B cell (primary cell): ENCODE results near the gene ENOX1. TPM values are rescaled to one million over a fixed set of nuclear protein-coding genes. Genes with fewer than 3 reads are reported as not detected.

Experiments used
- ATAC-seq: fragments of 200-7000 bp; cut with Tn5 transposase; one replicate; pipeline ENCODE4 v1.10.0; 2021; ENCODE audit warnings: low read depth, mild to moderate bottlenecking, moderate number of reproducible peaks, moderate library complexity
- CTCF ChIA-PET: fragments of 350-600 bp; sonication (Branson Sonifier 250); formaldehyde crosslinking; loops from one replicate; lab custom pipeline; 2021; ENCODE audit warnings: antibody characterized with exemption, inconsistent platforms; lab: Charles Lee
- POLR2A ChIA-PET: fragments of 350-600 bp; sonication (Branson Sonifier 250); formaldehyde crosslinking; loops from one replicate; lab custom pipeline; 2021; ENCODE audit warnings: antibody characterized with exemption; lab: Charles Lee
- DNase-seq: peaks from one replicate; pipeline ENCODE4 v3.0.0; 2013
- H2AFZ ChIP-seq: 2 replicates; pipeline ENCODE4 v1.6.1; 2012; ENCODE audit warnings: mild to moderate bottlenecking, low read depth, low read length; ENCODE audit not compliant: insufficient read depth, poor library complexity, severe bottlenecking
- H3K27ac ChIP-seq, 2 donors: 1 replicate in 1 of 2; 2 replicates in 1 of 2; pipeline ENCODE4 v1.5.1; 2012 to 2013; ENCODE audit warnings: low read length in 2 of 2, mild to moderate bottlenecking in 2 of 2, moderate library complexity in 1 of 2
- H3K27me3 ChIP-seq, 4 experiments: fragments of 200-600 bp in 1 of 4; sonication (generic) in 1 of 4; replicated peaks in 1 of 4; 1 replicate in 2 of 4; 2 replicates in 2 of 4; pipeline versions ENCODE4 v1.6.1 to v1.7.0; 2013 to 2016; ENCODE audit warnings: low read length in 3 of 4, mild to moderate bottlenecking in 2 of 4, mixed read lengths in 1 of 4, moderate library complexity in 1 of 4; ENCODE audit not compliant: insufficient read depth in 4 of 4, control insufficient read depth in 3 of 4; ENCODE audit errors: control extremely low read depth in 1 of 4
- H3K36me3 ChIP-seq, 2 experiments: replicated peaks in 1 of 2; 1 replicate in 1 of 2; 2 replicates in 1 of 2; pipeline versions ENCODE4 v1.6.1 to v1.7.1; 2013; ENCODE audit warnings: low read length in 1 of 2; ENCODE audit not compliant: insufficient read depth in 2 of 2, control insufficient read depth in 1 of 2; ENCODE audit errors: control extremely low read depth in 1 of 2, extremely low read depth in 1 of 2
- H3K4me1 ChIP-seq, 2 donors: fragments of 200-600 bp in 1 of 2; sonication (generic) in 1 of 2; 1 replicate in 1 of 2; 2 replicates in 1 of 2; pipeline versions ENCODE4 v1.5.1 to v1.6.1; 2013 to 2017; ENCODE audit warnings: low read length in 2 of 2; ENCODE audit not compliant: control insufficient read depth in 2 of 2, insufficient read depth in 2 of 2
- H3K4me2 ChIP-seq: replicated peaks from 2 replicates; pipeline ENCODE3; 2012; ENCODE audit warnings: mild to moderate bottlenecking, low read depth, low read length; ENCODE audit not compliant: poor library complexity, severe bottlenecking
- H3K4me3 ChIP-seq, 5 experiments: fragments of 200-600 bp in 1 of 5; sonication (generic) in 1 of 5; 1 replicate in 3 of 5; 2 replicates in 2 of 5; pipeline versions ENCODE4 v1.5.1 to v1.7.0; 2011 to 2016; ENCODE audit warnings: low read length in 4 of 5, mild to moderate bottlenecking in 4 of 5, low read depth in 2 of 5, control low read depth in 1 of 5, moderate library complexity in 1 of 5; ENCODE audit not compliant: insufficient read depth in 1 of 5; ENCODE audit errors: control extremely low read depth in 1 of 5, extremely low read depth in 1 of 5
- H3K79me2 ChIP-seq: fragments of 200-600 bp; sonication (generic); one replicate; pipeline ENCODE4 v1.6.0; 2016; ENCODE audit warnings: low read length; ENCODE audit not compliant: control insufficient read depth, insufficient read depth
- H3K9ac ChIP-seq: fragments of 200-600 bp; sonication (generic); 2 replicates; pipeline ENCODE4 v1.6.1; 2017; ENCODE audit warnings: mild to moderate bottlenecking, low read length, moderate library complexity
- H3K9me3 ChIP-seq, 3 donors: one replicate each; pipeline versions ENCODE4 v1.6.1 to v1.7.1; 2013; ENCODE audit warnings: low read length in 2 of 3; ENCODE audit not compliant: control insufficient read depth in 2 of 3, insufficient read depth in 1 of 3; ENCODE audit errors: control extremely low read depth in 1 of 3
- H4K20me1 ChIP-seq: 2 replicates; pipeline ENCODE4 v1.6.0; 2012; ENCODE audit warnings: mild to moderate bottlenecking, low read length; ENCODE audit not compliant: insufficient read depth, control insufficient read depth, poor library complexity, severe bottlenecking
- H3K27ac Mint-ChIP-seq: one replicate; pipeline ENCODE4 v1.8.0; 2021; ENCODE audit warnings: mixed read lengths
- H3K27me3 Mint-ChIP-seq: one replicate; pipeline ENCODE4 v1.8.0; 2021; ENCODE audit warnings: mixed read lengths
- H3K4me1 Mint-ChIP-seq: one replicate; pipeline ENCODE4 v1.8.0; 2021; ENCODE audit warnings: mixed read lengths
- H3K4me3 Mint-ChIP-seq: one replicate; pipeline ENCODE4 v1.8.0; 2021; ENCODE audit warnings: mixed read lengths
- H3K9me3 Mint-ChIP-seq: one replicate; pipeline ENCODE4 v1.8.0; 2022; ENCODE audit warnings: mixed read lengths; ENCODE audit not compliant: insufficient read depth
- EZH2 ChIP-seq: IDR thresholded peaks from 2 replicates; pipeline ENCODE4 v1.6.1; 2012; ENCODE audit warnings: borderline replicate concordance, low read depth, mild to moderate bottlenecking, moderate library complexity, low read length; ENCODE audit not compliant: insufficient read depth, poor library complexity, severe bottlenecking
- WGBS: methylation state at CpG from one replicate; pipeline ENCODE4 v1.1.5; 2013; ENCODE audit warnings: missing lambda C conversion rate; ENCODE audit not compliant: insufficient coverage; 5-methylcytosine and 5-hydroxymethylcytosine counted together
- intact Hi-C: fragments of 100-400 bp; cut with micrococcal nuclease; formaldehyde crosslinking; loops from one replicate; pipeline ENCODE4 v1.10.0; 2022
- polyA plus RNA-seq: library from polyadenylated mRNA; depleted of rRNA; stranded (reverse); fragments of >200 nt; gene quantifications from 2 replicates; pipeline ENCODE4 v1.2.3, GENCODE V29; 2012
- total RNA-seq, 2 donors: library from RNA; stranded (reverse); fragments of 120-200 nt in 1 of 2; gene quantifications; 1 replicate in 1 of 2; 2 replicates in 1 of 2; pipeline versions ENCODE4 v1.2.3 to v1.2.4, GENCODE V29; 2013 to 2022
- TF ChIP-seq, protein P1 (sequence below): fragments of 200-600 bp; IDR thresholded peaks from one replicate; pipeline ENCODE4 v1.8.0; 2022; ENCODE audit warnings: antibody characterized with exemption, mild to moderate bottlenecking

Gene ENOX1
- total and polyA plus RNA-seq, 2 donors (not counting 1 experiment from before 2014, with no cell fraction given): not detected

DNA sequence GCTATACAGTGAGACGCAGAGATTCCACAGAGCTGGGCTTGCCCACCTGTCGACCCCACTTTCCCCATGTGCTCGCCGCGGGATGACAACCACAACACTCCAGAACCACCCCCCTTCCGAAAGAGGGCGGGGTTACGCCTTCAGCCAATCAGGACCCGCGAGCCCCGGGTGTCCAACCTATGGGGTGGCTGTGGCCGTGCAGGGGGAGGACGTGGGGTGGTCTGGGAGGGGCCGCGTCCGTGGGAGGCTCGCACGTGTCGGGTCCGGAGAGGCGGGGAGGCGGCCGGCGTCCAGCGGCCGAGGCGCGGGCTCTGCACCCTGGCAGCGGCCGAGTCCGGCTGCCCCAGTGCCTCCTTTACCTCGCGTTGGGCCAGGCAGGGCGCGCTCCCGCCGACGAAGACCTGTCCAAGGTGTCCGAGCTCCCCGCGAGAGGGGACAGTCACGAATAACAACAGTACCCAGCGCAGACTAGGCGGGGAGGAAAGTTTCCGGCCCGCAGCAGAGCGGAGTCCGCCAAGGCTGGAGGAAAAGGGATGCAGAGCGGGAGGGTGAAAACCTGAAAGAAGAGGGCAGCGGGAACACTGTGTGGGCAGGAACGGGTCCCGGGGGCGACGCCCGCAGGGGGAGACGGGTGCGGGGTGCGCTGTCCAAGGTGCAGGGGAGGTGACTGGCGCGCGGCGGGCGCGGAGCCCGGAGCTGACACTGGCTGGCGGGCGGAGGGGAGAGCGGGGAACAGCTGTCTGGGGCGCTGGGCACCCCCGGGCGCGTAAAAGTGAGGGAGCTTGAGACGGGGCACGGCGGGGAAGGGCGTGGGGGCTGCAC, 911 bp downstream of the ENOX1 start:
- Histone ChIP-seq H3K36me3 (no peaks in the 10 kb centered on the region), H3K79me2 (no peaks in the 10 kb centered on the region), H4K20me1 (no peaks in the 10 kb centered on the region), H3K9me3 (peaks cover 0 to 2% (median 0%) of the 10 kb centered on the region in 3 donors), H3K4me1 (peaks cover 13 to 27% of the 10 kb centered on the region in 2 donors), H3K4me2 (peak overlapping the region; percentile 90), H3K27ac (no peak overlapping the region), H2AFZ (peak overlapping the region; percentile 55), H3K9ac (peak overlapping the region; percentile 60), H3K27me3 (peaks cover 0 to 35% (median 22%) of the 10 kb centered on the region in 4 experiments), H3K4me3 (peak overlapping the region in 3 of 5 experiments; percentile 43 to 50 (median 46))
- intact Hi-C loops: no loop called here
- 2% methylated on average over 71 of the region's 76 CpGs for WGBS
- Mint-ChIP-seq H3K4me3 (peak overlapping the region; percentile 82), H3K27me3 (peaks cover 35% of the 10 kb centered on the region), H3K27ac (no peak overlapping the region), H3K4me1 (peaks cover 16% of the 10 kb centered on the region), H3K9me3 (no peaks in the 10 kb centered on the region)
- CTCF ChIA-PET: no interaction called here
- DNase-seq (peak; percentile 14), ATAC-seq (peak; percentile 33)
- POLR2A ChIA-PET: no interaction called here
- TF ChIP-seq, protein P1, sequence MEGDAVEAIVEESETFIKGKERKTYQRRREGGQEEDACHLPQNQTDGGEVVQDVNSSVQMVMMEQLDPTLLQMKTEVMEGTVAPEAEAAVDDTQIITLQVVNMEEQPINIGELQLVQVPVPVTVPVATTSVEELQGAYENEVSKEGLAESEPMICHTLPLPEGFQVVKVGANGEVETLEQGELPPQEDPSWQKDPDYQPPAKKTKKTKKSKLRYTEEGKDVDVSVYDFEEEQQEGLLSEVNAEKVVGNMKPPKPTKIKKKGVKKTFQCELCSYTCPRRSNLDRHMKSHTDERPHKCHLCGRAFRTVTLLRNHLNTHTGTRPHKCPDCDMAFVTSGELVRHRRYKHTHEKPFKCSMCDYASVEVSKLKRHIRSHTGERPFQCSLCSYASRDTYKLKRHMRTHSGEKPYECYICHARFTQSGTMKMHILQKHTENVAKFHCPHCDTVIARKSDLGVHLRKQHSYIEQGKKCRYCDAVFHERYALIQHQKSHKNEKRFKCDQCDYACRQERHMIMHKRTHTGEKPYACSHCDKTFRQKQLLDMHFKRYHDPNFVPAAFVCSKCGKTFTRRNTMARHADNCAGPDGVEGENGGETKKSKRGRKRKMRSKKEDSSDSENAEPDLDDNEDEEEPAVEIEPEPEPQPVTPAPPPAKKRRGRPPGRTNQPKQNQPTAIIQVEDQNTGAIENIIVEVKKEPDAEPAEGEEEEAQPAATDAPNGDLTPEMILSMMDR: no peak
- TF ChIP-seq EZH2: no peak

- Mint-ChIP-seq H3K9me3 (no peaks in the 10 kb centered on the region), H3K27ac (no peak overlapping the region), H3K4me1 (peaks cover 16% of the 10 kb centered on the region), H3K4me3 (peak overlapping the region; percentile 77), H3K27me3 (peaks cover 36% of the 10 kb centered on the region)
- intact Hi-C loops: no loop called here
- 85% methylated on average over 9 of the region's 10 CpGs for WGBS
- no peak overlapping the region for H3K27ac ChIP-seq
- no peak for TF ChIP-seq EZH2
- TF ChIP-seq, protein P1: no peak
- ChIA-PET POLR2A (no interaction called here), CTCF (no interaction called here)
- H3K4me3 ChIP-seq: peak overlapping the region in 1 of 5 experiments; percentile 50
- no peak for DNase-seq
- H3K4me2 ChIP-seq: peak overlapping the region; percentile 90
- H4K20me1 ChIP-seq: no peaks in the 10 kb centered on the region
- no peaks in the 10 kb centered on the region for H3K36me3 ChIP-seq
- H3K4me1 ChIP-seq: peaks cover 13 to 27% of the 10 kb centered on the region in 2 donors
- H2AFZ ChIP-seq: peak overlapping the region; percentile 55
- no peak for ATAC-seq
- peaks cover 0 to 35% (median 20%) of the 10 kb centered on the region in 4 experiments for H3K27me3 ChIP-seq
- H3K79me2 ChIP-seq: no peaks in the 10 kb centered on the region
- H3K9ac ChIP-seq: no peak overlapping the region
- H3K9me3 ChIP-seq: peaks cover 0 to 2% (median 0%) of the 10 kb centered on the region in 3 donors
These were observed 1.5 kb downstream of the ENOX1 start for GRCh38 chr13:43785261-43785649.
